ENCODE results near the gene PAX4. TPM values are rescaled to one million over a fixed set of nuclear protein-coding genes. Genes with fewer than 3 reads are reported as not detected.

PAX4 gene
- total and polyA plus RNA-seq, 7 experiments from 2014 or later = not detected

- Histone ChIP-seq H3K4me1 (ENCODE audit: control insufficient read depth in 2 of 2, insufficient read depth in 2 of 2, low read length in 2 of 2) (peaks cover 22 to 24% of the 10 kb centered on the region in 2 donors), H3K27me3 (ENCODE audit: control insufficient read depth in 2 of 2, insufficient read depth in 2 of 2, low read length in 2 of 2) (no peaks in the 10 kb centered on the region), H3K27ac (ENCODE audit: low read depth, low read length) (no peak overlapping the region), H3K4me3 (ENCODE audit: low read length) (no peak overlapping the region), H3K36me3 (ENCODE audit: control insufficient read depth in 2 of 3, insufficient read depth in 3 of 3, low read length in 3 of 3) (peaks cover 0 to 8% (median 4%) of the 10 kb centered on the region in 3 experiments), H3K9me3 (ENCODE audit: control insufficient read depth in 2 of 3, low read length in 3 of 3) (no peaks in the 10 kb centered on the region)
- Mint-ChIP-seq H3K27ac (peak overlapping the region in 1 of 9 donors; percentile 15), H3K27me3 (no peaks in the 10 kb centered on the region), H3K4me1 (peaks cover 32 to 90% (median 65%) of the 10 kb centered on the region in 7 donors), H3K9me3 (no peaks in the 10 kb centered on the region), H3K4me3 (peak overlapping the region in 2 of 10 donors; percentile 31 to 72), H3K36me3 (peaks cover 8 to 47% (median 20%) of the 10 kb centered on the region in 5 donors)
- POLR2A ChIA-PET = no interaction called here
- DNase-seq = no peak
- CTCF ChIA-PET = no interaction called here
- no peak for ATAC-seq
- intact Hi-C loops (cut with micrococcal nuclease) = loop anchor here (10.0 kb wide), 2 partner anchors 301 to 1209 kb away; partner anchors contain the start of gene ATP6V1F (in 1 of the 2)
These were observed 37.8 kb upstream of the PAX4 start for GRCh38 chr7:127655720-127656119.

- peaks cover 0 to 4% (median 4%) of the 10 kb centered on the region in 3 experiments for H3K36me3 ChIP-seq (ENCODE audit: control insufficient read depth in 2 of 3, insufficient read depth in 3 of 3, low read length in 3 of 3)
- H3K9me3 Mint-ChIP-seq = no peaks in the 10 kb centered on the region
- H3K27me3 ChIP-seq (ENCODE audit: control insufficient read depth in 2 of 2, insufficient read depth in 2 of 2, low read length in 2 of 2) = no peaks in the 10 kb centered on the region
- no peak for DNase-seq
- peak overlapping the region in 2 of 9 donors; percentile 24 to 27 for H3K27ac Mint-ChIP-seq
- peaks cover 22 to 26% of the 10 kb centered on the region in 2 donors for H3K4me1 ChIP-seq (ENCODE audit: control insufficient read depth in 2 of 2, insufficient read depth in 2 of 2, low read length in 2 of 2)
- no peaks in the 10 kb centered on the region for H3K9me3 ChIP-seq (ENCODE audit: control insufficient read depth in 2 of 3, low read length in 3 of 3)
- H3K27ac ChIP-seq (ENCODE audit: low read depth, low read length) = no peak overlapping the region
- intact Hi-C loops (cut with micrococcal nuclease) = loop anchor here (5.0 to 10.0 kb wide), 6 partner anchors 300 to 1958 kb away; partner anchors contain the start of genes ATP6V1F (in 1 of the 2), LRRC4 (in 1 of the 2), NRF1 (in 1 of the 2) and TNPO3 (in 1 of the 2)
- no peak for ATAC-seq
- no peak overlapping the region for H3K4me3 ChIP-seq (ENCODE audit: low read length)
- H3K4me1 Mint-ChIP-seq = peaks cover 23 to 80% (median 59%) of the 10 kb centered on the region in 7 donors
- peaks cover 3 to 38% (median 15%) of the 10 kb centered on the region in 5 donors for H3K36me3 Mint-ChIP-seq
- H3K27me3 Mint-ChIP-seq = no peaks in the 10 kb centered on the region
- ChIA-PET CTCF (no interaction called here), POLR2A (interaction anchor here (1.0 kb wide), 1 partner anchor 70 kb away, joined by 3 read pairs; no protein-coding TSS in a partner anchor)
- H3K4me3 Mint-ChIP-seq = peak overlapping the region in 8 of 10 donors; percentile 14 to 99 (median 50)
These were observed 36.8 kb upstream of the PAX4 start for GRCh38 chr7:127654404-127655394.

- H3K4me3 Mint-ChIP-seq = peak overlapping the region in 6 of 10 donors; percentile 98 to 99 (median 98)
- ATAC-seq (no peak), DNase-seq (no peak)
- Histone ChIP-seq H3K4me1 (ENCODE audit: control insufficient read depth in 2 of 2, insufficient read depth in 2 of 2, low read length in 2 of 2) (peaks cover 22 to 26% of the 10 kb centered on the region in 2 donors), H3K27ac (ENCODE audit: low read depth, low read length) (no peak overlapping the region), H3K36me3 (ENCODE audit: control insufficient read depth in 2 of 3, insufficient read depth in 3 of 3, low read length in 3 of 3) (peaks cover 0 to 4% (median 0%) of the 10 kb centered on the region in 3 experiments), H3K27me3 (ENCODE audit: control insufficient read depth in 2 of 2, insufficient read depth in 2 of 2, low read length in 2 of 2) (no peaks in the 10 kb centered on the region), H3K4me3 (ENCODE audit: low read length) (peak overlapping the region; percentile 96), H3K9me3 (ENCODE audit: control insufficient read depth in 2 of 3, low read length in 3 of 3) (no peaks in the 10 kb centered on the region)
- H3K9me3 Mint-ChIP-seq = no peaks in the 10 kb centered on the region
- ChIA-PET CTCF (no interaction called here), POLR2A (interaction anchor here (1.0 to 4.1 kb wide), 2 partner anchors 67 to 261 kb away, joined by 3 to 40 read pairs; partner anchors contain the start of genes ARF5, GCC1 and ZNF800)
- peaks cover 3 to 26% (median 15%) of the 10 kb centered on the region in 5 donors for H3K36me3 Mint-ChIP-seq
- peaks cover 16 to 67% (median 52%) of the 10 kb centered on the region in 7 donors for H3K4me1 Mint-ChIP-seq
- no peaks in the 10 kb centered on the region for H3K27me3 Mint-ChIP-seq
- intact Hi-C loops (cut with micrococcal nuclease) = loop anchor here (2.0 to 10.0 kb wide), 9 partner anchors 239 to 1959 kb away; partner anchors contain the start of genes AHCYL2 (in 1 of the 2), ATP6V1F (in 1 of the 2), IMPDH1 (in 1 of the 2) and LRRC4 (in 1 of the 2)
- peak overlapping the region in 5 of 9 donors; percentile 33 to 98 (median 57) for H3K27ac Mint-ChIP-seq
These were observed 35.5 kb upstream of the PAX4 start for GRCh38 chr7:127653396-127653795.

GRCh38 chr7:127652333-127653248, 34.6 kb upstream of the PAX4 start:
- peaks cover 0 to 4% (median 0%) of the 10 kb centered on the region in 3 experiments for H3K36me3 ChIP-seq (ENCODE audit: control insufficient read depth in 2 of 3, insufficient read depth in 3 of 3, low read length in 3 of 3)
- Mint-ChIP-seq H3K27me3 (peaks cover 0 to 1% (median 0%) of the 10 kb centered on the region in 5 donors), H3K27ac (peak overlapping the region in 5 of 9 donors; percentile 94 to 99 (median 98)), H3K9me3 (no peaks in the 10 kb centered on the region), H3K4me3 (peak overlapping the region in 6 of 10 donors; percentile 98 to 99 (median 98)), H3K4me1 (peaks cover 11 to 62% (median 50%) of the 10 kb centered on the region in 7 donors), H3K36me3 (peaks cover 3 to 22% (median 12%) of the 10 kb centered on the region in 5 donors)
- ATAC-seq (peak; percentile 14), DNase-seq (no peak)
- H3K4me1 ChIP-seq (ENCODE audit: control insufficient read depth in 2 of 2, insufficient read depth in 2 of 2, low read length in 2 of 2) = peaks cover 22 to 26% of the 10 kb centered on the region in 2 donors
- CTCF ChIA-PET = no interaction called here
- POLR2A ChIA-PET = interaction anchor here (1.0 to 4.1 kb wide), 2 partner anchors 66 to 260 kb away, joined by 3 to 40 read pairs; partner anchors contain the start of genes ARF5, GCC1 and ZNF800
- no peaks in the 10 kb centered on the region for H3K27me3 ChIP-seq (ENCODE audit: control insufficient read depth in 2 of 2, insufficient read depth in 2 of 2, low read length in 2 of 2)
- peak overlapping the region; percentile 96 for H3K4me3 ChIP-seq (ENCODE audit: low read length)
- no peaks in the 10 kb centered on the region for H3K9me3 ChIP-seq (ENCODE audit: control insufficient read depth in 2 of 3, low read length in 3 of 3)
- intact Hi-C loops (cut with micrococcal nuclease) = loop anchor here (2.0 to 10.0 kb wide), 9 partner anchors 238 to 1960 kb away; partner anchors contain the start of genes AHCYL2 (in 1 of the 2), ATP6V1F (in 1 of the 2), IMPDH1 (in 1 of the 2) and LRRC4 (in 1 of the 2)
- peak overlapping the region; percentile 86 for H3K27ac ChIP-seq (ENCODE audit: low read depth, low read length)

- Mint-ChIP-seq H3K4me3 (peak within 1 kb of the TSS in 6 of 10 donors; percentile 98 to 99 (median 98)), H3K4me1 (peaks cover 5 to 55% (median 43%) of the 10 kb centered on the region in 7 donors), H3K27me3 (peaks cover 0 to 4% (median 0%) of the 10 kb centered on the region in 5 donors), H3K9me3 (no peaks in the 10 kb centered on the region), H3K27ac (peak within 1 kb of the TSS in 5 of 9 donors; percentile 94 to 99 (median 98)), H3K36me3 (peaks cover 0 to 16% (median 7%) of the 10 kb centered on the region in 5 donors)
- H3K27me3 ChIP-seq (ENCODE audit: control insufficient read depth in 2 of 2, insufficient read depth in 2 of 2, low read length in 2 of 2) = no peaks in the 10 kb centered on the region
- ChIA-PET POLR2A (interaction anchor here (0.5 to 4.1 kb wide), 4 partner anchors 15 to 259 kb away, joined by 3 to 40 read pairs (median 4); partner anchors contain the start of genes ARF5, GCC1 and ZNF800), CTCF (no interaction called here)
- DNase-seq (peak; percentile 92 to 100 (median 98)), ATAC-seq (peak; percentile 96)
- H3K4me1 ChIP-seq (ENCODE audit: control insufficient read depth in 2 of 2, insufficient read depth in 2 of 2, low read length in 2 of 2) = peaks cover 22 to 26% of the 10 kb centered on the region in 2 donors
- intact Hi-C loops (cut with micrococcal nuclease) = loop anchor here (1.0 to 10.0 kb wide), 17 partner anchors 63 to 1961 kb away; partner anchors contain the start of genes ARF5 (in 2 of the 2), ATP6V1F (in 2 of the 2), RBM28 (in 2 of the 2) and AHCYL2 (in 1 of the 2)
- H3K27ac ChIP-seq (ENCODE audit: low read depth, low read length) = peak within 1 kb of the TSS; percentile 86
- H3K9me3 ChIP-seq (ENCODE audit: control insufficient read depth in 2 of 3, low read length in 3 of 3) = no peaks in the 10 kb centered on the region
- H3K36me3 ChIP-seq (ENCODE audit: control insufficient read depth in 2 of 3, insufficient read depth in 3 of 3, low read length in 3 of 3) = peaks cover 0 to 4% (median 0%) of the 10 kb centered on the region in 3 experiments
- peak within 1 kb of the TSS; percentile 96 for H3K4me3 ChIP-seq (ENCODE audit: low read length)
These were observed 33.8 kb upstream of the PAX4 start, which contains the start of gene SND1 for GRCh38 chr7:127651556-127652332. SND1 (plus strand) TSS chr7:127652194; CDS start chr7:127652374, 180 bp downstream.
